ENCODE measurements around the gene SNX1.

DNA sequence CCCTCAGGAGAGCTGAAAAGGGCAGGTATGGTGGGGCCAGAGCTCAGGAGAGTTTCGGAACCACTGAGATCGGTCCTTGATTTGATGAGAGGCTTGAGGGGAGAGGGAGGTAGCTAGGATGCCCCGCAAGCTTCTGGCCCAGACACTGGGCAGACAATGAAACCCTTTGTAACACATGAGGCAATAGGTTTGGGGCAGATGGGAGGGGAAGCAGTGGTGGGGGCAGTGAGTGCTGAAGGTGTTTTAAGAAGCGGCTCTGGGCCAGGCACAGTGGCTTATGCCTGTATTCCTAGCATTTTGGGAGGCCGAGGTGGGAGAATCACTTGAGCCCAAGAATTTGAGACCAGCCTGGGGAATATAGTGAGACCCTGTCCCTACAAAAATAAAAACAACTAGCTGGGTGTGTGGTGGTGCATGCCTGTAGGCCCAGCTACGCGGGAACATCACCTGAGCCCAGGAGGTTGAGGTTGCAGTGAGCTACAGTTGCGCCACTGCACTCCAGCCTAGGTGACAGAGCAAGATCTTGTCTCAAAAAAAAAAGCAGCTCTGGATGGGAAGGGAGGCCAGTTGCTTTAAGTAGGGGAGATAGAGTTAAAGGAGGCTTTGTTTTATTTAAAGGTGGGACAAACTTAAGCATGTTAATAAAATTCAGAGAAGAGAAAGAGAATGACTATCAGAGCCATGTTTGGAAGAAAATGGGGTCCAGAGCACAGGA lies 46.2 kb downstream of the SNX1 start:
- no peak for TF ChIP-seq EZH2 (IDR thresholded peaks at IDR 0.05; ENCODE audit: insufficient read depth, poor library complexity, severe bottlenecking)
- no peak for TF ChIP-seq EZH2phosphoT487 (IDR thresholded peaks at IDR 0.05; ENCODE audit: insufficient read depth, low read depth)
